GM12872 (cell line): ENCODE data around the gene ANGPTL4.

ENCODE experiments used
- TF ChIP-seq, protein P1 (sequence below): IDR thresholded peaks from 3 replicates; pipeline ENCODE4 v1.5.1; 2011; ENCODE audit warnings: low read depth, mild to moderate bottlenecking, low read length, moderate library complexity; ENCODE audit not compliant: insufficient read depth

ANGPTL4 gene, protein sequence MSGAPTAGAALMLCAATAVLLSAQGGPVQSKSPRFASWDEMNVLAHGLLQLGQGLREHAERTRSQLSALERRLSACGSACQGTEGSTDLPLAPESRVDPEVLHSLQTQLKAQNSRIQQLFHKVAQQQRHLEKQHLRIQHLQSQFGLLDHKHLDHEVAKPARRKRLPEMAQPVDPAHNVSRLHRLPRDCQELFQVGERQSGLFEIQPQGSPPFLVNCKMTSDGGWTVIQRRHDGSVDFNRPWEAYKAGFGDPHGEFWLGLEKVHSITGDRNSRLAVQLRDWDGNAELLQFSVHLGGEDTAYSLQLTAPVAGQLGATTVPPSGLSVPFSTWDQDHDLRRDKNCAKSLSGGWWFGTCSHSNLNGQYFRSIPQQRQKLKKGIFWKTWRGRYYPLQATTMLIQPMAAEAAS

DNA sequence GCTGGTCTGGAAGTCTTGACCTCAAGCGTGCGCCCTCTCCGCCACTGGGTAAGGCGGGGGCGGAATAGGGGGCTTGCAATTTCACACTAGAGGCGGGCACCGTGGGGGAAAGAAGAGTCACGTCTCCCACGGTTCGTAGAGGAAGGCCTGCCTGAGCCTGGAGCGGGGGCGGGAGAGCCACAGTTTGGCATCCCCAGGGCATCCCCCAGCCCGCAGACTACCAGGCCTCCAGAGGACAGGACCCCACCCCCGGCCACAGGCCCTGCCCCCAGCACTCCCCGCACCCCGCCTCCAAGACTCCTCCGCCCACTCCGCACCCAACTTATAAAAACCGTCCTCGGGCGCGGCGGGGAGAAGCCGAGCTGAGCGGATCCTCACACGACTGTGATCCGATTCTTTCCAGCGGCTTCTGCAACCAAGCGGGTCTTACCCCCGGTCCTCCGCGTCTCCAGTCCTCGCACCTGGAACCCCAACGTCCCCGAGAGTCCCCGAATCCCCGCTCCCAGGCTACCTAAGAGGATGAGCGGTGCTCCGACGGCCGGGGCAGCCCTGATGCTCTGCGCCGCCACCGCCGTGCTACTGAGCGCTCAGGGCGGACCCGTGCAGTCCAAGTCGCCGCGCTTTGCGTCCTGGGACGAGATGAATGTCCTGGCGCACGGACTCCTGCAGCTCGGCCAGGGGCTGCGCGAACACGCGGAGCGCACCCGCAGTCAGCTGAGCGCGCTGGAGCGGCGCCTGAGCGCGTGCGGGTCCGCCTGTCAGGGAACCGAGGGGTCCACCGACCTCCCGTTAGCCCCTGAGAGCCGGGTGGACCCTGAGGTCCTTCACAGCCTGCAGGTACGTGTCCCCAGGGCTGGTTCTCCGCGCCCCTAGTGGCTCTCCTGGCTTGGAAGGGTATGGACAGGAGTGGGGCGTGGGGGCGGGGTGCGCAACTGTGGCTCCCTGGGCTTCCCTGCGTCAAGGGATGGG is at the start of gene ANGPTL4:
Gene ANGPTL4 (plus strand): TSS at position 353 of the 969 bp plus-strand sequence. CDS start 167 bp downstream, at position 520.
- TF ChIP-seq, protein P1, sequence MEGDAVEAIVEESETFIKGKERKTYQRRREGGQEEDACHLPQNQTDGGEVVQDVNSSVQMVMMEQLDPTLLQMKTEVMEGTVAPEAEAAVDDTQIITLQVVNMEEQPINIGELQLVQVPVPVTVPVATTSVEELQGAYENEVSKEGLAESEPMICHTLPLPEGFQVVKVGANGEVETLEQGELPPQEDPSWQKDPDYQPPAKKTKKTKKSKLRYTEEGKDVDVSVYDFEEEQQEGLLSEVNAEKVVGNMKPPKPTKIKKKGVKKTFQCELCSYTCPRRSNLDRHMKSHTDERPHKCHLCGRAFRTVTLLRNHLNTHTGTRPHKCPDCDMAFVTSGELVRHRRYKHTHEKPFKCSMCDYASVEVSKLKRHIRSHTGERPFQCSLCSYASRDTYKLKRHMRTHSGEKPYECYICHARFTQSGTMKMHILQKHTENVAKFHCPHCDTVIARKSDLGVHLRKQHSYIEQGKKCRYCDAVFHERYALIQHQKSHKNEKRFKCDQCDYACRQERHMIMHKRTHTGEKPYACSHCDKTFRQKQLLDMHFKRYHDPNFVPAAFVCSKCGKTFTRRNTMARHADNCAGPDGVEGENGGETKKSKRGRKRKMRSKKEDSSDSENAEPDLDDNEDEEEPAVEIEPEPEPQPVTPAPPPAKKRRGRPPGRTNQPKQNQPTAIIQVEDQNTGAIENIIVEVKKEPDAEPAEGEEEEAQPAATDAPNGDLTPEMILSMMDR: no peak

DNA sequence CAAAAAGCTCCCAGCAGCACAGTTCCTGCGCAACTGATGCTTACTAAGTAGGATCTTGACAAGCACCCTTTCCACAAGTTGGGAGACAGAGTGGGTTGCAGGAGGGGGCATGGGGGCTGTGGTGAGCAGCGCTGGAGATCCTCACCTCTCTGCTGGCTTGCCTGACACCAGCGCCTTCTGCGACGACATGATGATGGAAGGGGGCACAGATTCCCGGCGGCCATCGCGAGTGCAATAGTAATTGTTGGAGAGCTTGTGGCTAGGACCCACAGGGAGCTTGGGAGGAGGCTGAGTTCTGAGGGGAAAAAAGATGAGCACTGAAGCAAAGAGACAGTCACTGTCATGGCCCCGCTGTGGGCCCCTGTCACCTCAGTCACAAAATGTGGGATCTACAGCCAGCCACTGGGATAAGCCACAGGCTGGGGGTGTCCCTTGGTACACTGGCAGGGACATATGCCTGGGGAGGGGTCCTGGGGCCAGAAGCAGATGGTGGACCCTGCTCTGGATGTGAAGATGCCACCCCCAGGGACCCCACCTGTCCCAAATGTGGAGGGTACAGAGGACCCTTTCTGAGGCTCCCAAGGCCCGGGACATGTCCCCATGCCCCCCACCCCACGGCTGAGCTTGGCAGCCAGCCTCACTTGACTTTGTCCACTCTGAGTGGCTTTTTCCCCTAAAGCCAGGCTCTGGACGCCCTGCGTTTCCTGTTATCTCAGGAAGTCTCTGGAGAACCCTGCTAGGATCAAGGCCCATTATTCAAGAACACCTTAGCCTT is 47.4 kb upstream of the ANGPTL4 start:
- TF ChIP-seq, protein P1: no peak

- TF ChIP-seq, protein P1: no peak
Measured at GRCh38 chr19:8319807-8320520, 44.0 kb upstream of the ANGPTL4 start.

- TF ChIP-seq, protein P1: no peak
Measured at GRCh38 chr19:8320564-8321066, 43.3 kb upstream of the ANGPTL4 start.

GRCh38 chr19:8321067-8321985 is 42.6 kb upstream of the ANGPTL4 start, which contains the start of the genes NDUFA7 and RPS28:
NDUFA7 (minus strand) TSS chr19:8321375; CDS start chr19:8321358, 17 bp downstream.
RPS28 (plus strand) TSS chr19:8321496; CDS start chr19:8321531, 35 bp downstream.
- TF ChIP-seq, protein P1: 0 out of 3 replicates have a peak, but pooled peaks have one; percentile 29
